Stimulated activated CD8-positive, alpha-beta memory T cell treated with anti-CD3 and anti-CD28 coated beads, Interleukin-15, amount 100 ng/mL, for 48 hours (primary cell): Measurements from ENCODE around the gene NPFFR1.
"Not testable (repeated sequence)": the region's sequence is repeated elsewhere in the genome, so short reads cannot be mapped to it uniquely, and the experiment has no call there.

ENCODE experiments used
- DNase-seq, 2 donors: peaks; one replicate each; pipeline ENCODE4 v3.0.0-alpha.2; 2020; ENCODE audit warnings: low read depth in 2 of 2

Gene NPFFR1

GRCh38 chr10:70222811-70223447, 60.9 kb downstream of the NPFFR1 start:
- DNase-seq, result not testable (repeated sequence)

- no peak for DNase-seq
These were observed 61.4 kb downstream of the NPFFR1 start for GRCh38 chr10:70222340-70222794.

GRCh38 chr10:70221030-70221429, 62.8 kb downstream of the NPFFR1 start:
- no peak for DNase-seq

GRCh38 chr10:70212879-70213278, 70.9 kb downstream of the NPFFR1 start:
- no peak for DNase-seq

GRCh38 chr10:70212277-70212676, 71.5 kb downstream of the NPFFR1 start:
- no peak for DNase-seq

GRCh38 chr10:70206762-70207161, 77.0 kb downstream of the NPFFR1 start:
- DNase-seq, result no peak

GRCh38 chr10:70201105-70201504, 82.7 kb downstream of the NPFFR1 start:
- DNase-seq, result no peak

GRCh38 chr10:70198696-70199466, 84.9 kb downstream of the NPFFR1 start:
- no peak for DNase-seq
